Activated B cell treated with CpG ODN at 0.5 μM for 24 hours (primary cell): Measurements from ENCODE around the gene INTS4. TPM values are rescaled to one million over a fixed set of nuclear protein-coding genes. Genes with fewer than 3 reads are reported as not detected.
"Not testable (repeated sequence)": the region's sequence is repeated elsewhere in the genome, so short reads cannot be mapped to it uniquely, and the experiment has no call there.

Source experiments
- ATAC-seq: fragments of 200-7000 bp; cut with Tn5 transposase; one replicate; pipeline ENCODE4 v1.10.0; 2021; ENCODE audit warnings: low read depth, mild to moderate bottlenecking, moderate library complexity
- CTCF ChIA-PET: fragments of 350-600 bp; sonication (Branson Sonifier 250); formaldehyde crosslinking; loops from one replicate; lab custom pipeline; 2021; ENCODE audit warnings: antibody characterized with exemption; lab: Charles Lee
- POLR2A ChIA-PET: fragments of 350-600 bp; sonication (Branson Sonifier 250); formaldehyde crosslinking; loops from one replicate; lab custom pipeline; 2021; ENCODE audit warnings: antibody characterized with exemption; lab: Charles Lee
- DNase-seq: peaks from one replicate; pipeline ENCODE4 v3.0.0; 2022
- H3K27ac Mint-ChIP-seq: one replicate; pipeline ENCODE4 v1.8.0; 2020; ENCODE audit warnings: mixed read lengths
- H3K27me3 Mint-ChIP-seq: one replicate; pipeline ENCODE4 v1.8.0; 2021; ENCODE audit warnings: mixed read lengths
- H3K36me3 Mint-ChIP-seq: one replicate; pipeline ENCODE4 v1.8.0; 2021; ENCODE audit warnings: low read depth, mixed read lengths
- H3K4me1 Mint-ChIP-seq: one replicate; pipeline ENCODE4 v1.8.0; 2021; ENCODE audit warnings: mixed read lengths
- H3K4me3 Mint-ChIP-seq: one replicate; pipeline ENCODE4 v1.8.0; 2020; ENCODE audit warnings: mild to moderate bottlenecking, mixed read lengths
- H3K9me3 Mint-ChIP-seq: one replicate; pipeline ENCODE4 v1.8.0; 2020; ENCODE audit warnings: mixed read lengths
- intact Hi-C: fragments of 100-400 bp; cut with micrococcal nuclease; formaldehyde crosslinking; loops from one replicate; pipeline ENCODE4 v1.15.1; 2024
- total RNA-seq: library from RNA; stranded (reverse); gene quantifications from 2 replicates; pipeline ENCODE4 v1.2.3, GENCODE V29; 2022
- TF ChIP-seq, protein P1 (sequence below): fragments of 200-600 bp; IDR thresholded peaks from one replicate; pipeline ENCODE4 v1.8.0; 2022; ENCODE audit warnings: antibody characterized with exemption, mild to moderate bottlenecking

INTS4 gene
- total RNA-seq, 1 donor from 2014 or later, result 62.3 TPM

GRCh38 chr11:77873345-77873744 lies 121.1 kb downstream of the INTS4 start:
- ChIA-PET POLR2A (interaction anchor here (0.5 kb wide), 1 partner anchor 819 kb away, joined by 3 read pairs; no protein-coding TSS in a partner anchor), CTCF (no interaction called here)
- ATAC-seq (no peak), DNase-seq (no peak)
- peaks cover 57% of the 10 kb centered on the region for H3K36me3 Mint-ChIP-seq
- TF ChIP-seq, protein P1, sequence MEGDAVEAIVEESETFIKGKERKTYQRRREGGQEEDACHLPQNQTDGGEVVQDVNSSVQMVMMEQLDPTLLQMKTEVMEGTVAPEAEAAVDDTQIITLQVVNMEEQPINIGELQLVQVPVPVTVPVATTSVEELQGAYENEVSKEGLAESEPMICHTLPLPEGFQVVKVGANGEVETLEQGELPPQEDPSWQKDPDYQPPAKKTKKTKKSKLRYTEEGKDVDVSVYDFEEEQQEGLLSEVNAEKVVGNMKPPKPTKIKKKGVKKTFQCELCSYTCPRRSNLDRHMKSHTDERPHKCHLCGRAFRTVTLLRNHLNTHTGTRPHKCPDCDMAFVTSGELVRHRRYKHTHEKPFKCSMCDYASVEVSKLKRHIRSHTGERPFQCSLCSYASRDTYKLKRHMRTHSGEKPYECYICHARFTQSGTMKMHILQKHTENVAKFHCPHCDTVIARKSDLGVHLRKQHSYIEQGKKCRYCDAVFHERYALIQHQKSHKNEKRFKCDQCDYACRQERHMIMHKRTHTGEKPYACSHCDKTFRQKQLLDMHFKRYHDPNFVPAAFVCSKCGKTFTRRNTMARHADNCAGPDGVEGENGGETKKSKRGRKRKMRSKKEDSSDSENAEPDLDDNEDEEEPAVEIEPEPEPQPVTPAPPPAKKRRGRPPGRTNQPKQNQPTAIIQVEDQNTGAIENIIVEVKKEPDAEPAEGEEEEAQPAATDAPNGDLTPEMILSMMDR, result no peak
- intact Hi-C loops, result no loop called here
- no peaks in the 10 kb centered on the region for H3K27me3 Mint-ChIP-seq
- no peaks in the 10 kb centered on the region for H3K9me3 Mint-ChIP-seq
- H3K27ac Mint-ChIP-seq, result no peak overlapping the region
- H3K4me3 Mint-ChIP-seq, result no peak overlapping the region
- no peaks in the 10 kb centered on the region for H3K4me1 Mint-ChIP-seq

DNA sequence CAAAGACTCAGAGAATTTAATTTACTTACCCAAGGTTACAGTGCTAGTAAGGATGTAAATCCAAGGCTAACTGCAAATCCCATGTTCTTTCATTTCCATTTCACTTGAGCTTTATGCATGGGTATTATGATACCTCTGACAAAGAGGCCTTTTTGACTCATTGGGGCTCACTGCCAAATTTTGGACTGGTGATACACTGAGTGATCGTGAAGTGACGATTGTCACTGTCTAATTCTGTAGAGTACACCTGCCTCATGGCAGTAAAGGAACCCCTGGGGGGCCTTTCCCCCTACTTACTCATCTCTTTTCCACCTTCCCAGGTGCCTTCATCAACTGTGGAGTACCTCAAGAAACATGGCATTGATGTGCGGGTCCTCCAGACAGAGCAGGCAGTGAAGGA lies 122.6 kb downstream of the INTS4 start:
- TF ChIP-seq, protein P1, result no peak
- Mint-ChIP-seq H3K27me3 (no peaks in the 10 kb centered on the region), H3K9me3 (no peaks in the 10 kb centered on the region), H3K27ac (no peak overlapping the region), H3K4me1 (no peaks in the 10 kb centered on the region), H3K36me3 (peaks cover 51% of the 10 kb centered on the region), H3K4me3 (no peak overlapping the region)
- no peak for DNase-seq
- no peak for ATAC-seq
- intact Hi-C loops, result no loop called here
- ChIA-PET CTCF (no interaction called here), POLR2A (no interaction called here)

DNA sequence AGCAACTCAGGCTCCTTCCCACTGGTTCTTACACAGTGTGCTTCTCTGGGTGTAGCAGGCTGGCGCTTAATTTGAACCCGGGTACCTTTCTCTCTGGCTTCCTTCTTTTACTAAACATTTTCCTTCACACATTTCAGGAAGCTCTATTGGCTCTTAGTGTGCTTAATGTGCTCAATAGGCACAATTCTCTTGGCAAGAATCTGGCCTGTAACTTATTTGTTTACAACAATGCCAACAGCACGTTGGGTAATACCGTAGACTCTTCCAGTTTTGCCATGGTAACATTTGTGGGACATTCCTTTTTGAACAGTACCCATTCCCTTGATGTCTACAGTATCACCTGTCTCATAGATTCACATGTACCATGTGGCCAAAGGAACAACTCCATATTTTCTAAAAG lies 125.7 kb downstream of the INTS4 start:
- peaks cover 34% of the 10 kb centered on the region for H3K36me3 Mint-ChIP-seq
- TF ChIP-seq, protein P1, result no peak
- no peaks in the 10 kb centered on the region for H3K4me1 Mint-ChIP-seq
- ATAC-seq, result no peak
- intact Hi-C loops, result no loop called here
- no peak for DNase-seq
- no peak overlapping the region for H3K27ac Mint-ChIP-seq
- H3K4me3 Mint-ChIP-seq, result no peak overlapping the region
- H3K9me3 Mint-ChIP-seq, result no peaks in the 10 kb centered on the region
- ChIA-PET CTCF (no interaction called here), POLR2A (no interaction called here)
- no peaks in the 10 kb centered on the region for H3K27me3 Mint-ChIP-seq

- Mint-ChIP-seq H3K4me3 (no peak overlapping the region), H3K36me3 (peaks cover 29% of the 10 kb centered on the region), H3K27ac (no peak overlapping the region), H3K9me3 (no peaks in the 10 kb centered on the region), H3K27me3 (no peaks in the 10 kb centered on the region), H3K4me1 (no peaks in the 10 kb centered on the region)
- ChIA-PET CTCF (no interaction called here), POLR2A (no interaction called here)
- intact Hi-C loops, result no loop called here
- TF ChIP-seq, protein P1, result no peak
- DNase-seq, result no peak
- no peak for ATAC-seq
Observed at GRCh38 chr11:77866336-77866735, 128.1 kb downstream of the INTS4 start.

DNA sequence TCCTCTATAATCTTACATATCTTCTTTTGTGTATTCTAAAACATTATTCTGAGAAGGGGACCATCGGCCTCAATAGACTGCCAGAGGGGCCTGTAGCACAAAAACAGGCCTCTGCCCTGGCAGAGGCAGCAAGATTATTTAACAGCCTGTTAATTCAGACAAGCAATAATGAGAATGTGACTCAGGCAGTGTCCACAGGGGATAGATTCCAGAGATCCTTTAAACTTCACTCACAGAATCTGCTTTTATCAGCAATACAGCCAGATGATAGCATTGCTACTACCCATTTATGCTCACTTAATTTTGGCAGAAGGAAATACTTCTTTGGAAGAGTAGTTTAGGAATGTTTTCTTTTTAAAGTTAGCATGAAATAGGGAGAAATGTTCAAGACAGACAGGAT lies 128.7 kb downstream of the INTS4 start:
- intact Hi-C loops, result no loop called here
- no peak overlapping the region for H3K27ac Mint-ChIP-seq
- ATAC-seq (no peak), DNase-seq (no peak)
- ChIA-PET CTCF (no interaction called here), POLR2A (no interaction called here)
- no peak overlapping the region for H3K4me3 Mint-ChIP-seq
- H3K36me3 Mint-ChIP-seq, result peaks cover 28% of the 10 kb centered on the region
- no peaks in the 10 kb centered on the region for H3K27me3 Mint-ChIP-seq
- no peaks in the 10 kb centered on the region for H3K9me3 Mint-ChIP-seq
- TF ChIP-seq, protein P1, result no peak
- H3K4me1 Mint-ChIP-seq, result no peaks in the 10 kb centered on the region

GRCh38 chr11:77861444-77861843 lies 133.0 kb downstream of the INTS4 start:
- CTCF ChIA-PET, H3K4me3 Mint-ChIP-seq, ATAC-seq, H3K4me1 Mint-ChIP-seq, DNase-seq, H3K9me3 Mint-ChIP-seq, H3K27ac Mint-ChIP-seq, H3K27me3 Mint-ChIP-seq, intact Hi-C loops, POLR2A ChIA-PET: not testable (repeated sequence)
- peaks cover 18% of the 10 kb centered on the region for H3K36me3 Mint-ChIP-seq

DNA sequence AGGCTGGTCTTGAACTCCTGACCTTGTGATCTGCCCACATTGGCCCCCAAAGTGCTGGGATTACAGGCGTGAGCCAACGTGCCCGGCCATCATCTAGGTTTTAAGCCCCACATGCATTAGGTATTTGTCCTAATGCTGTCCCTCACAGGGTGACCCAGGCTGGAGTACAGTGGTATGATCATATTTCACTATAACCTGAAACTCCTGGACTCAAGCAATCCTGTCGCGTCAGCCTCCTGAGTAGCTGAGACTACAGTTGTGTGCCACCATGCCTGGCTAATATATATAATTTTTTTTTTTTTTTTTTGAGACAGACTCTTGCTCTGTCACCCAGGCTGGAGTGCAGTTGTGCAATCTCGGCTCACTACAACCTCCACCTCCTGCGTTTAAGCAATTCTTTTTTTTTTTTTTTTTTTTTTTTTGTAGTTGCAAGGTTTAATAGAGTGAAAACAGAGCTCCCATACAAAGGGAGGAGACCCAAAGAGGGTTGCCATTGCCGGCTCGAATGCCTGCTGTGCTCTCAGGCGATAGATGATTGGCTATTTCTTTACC lies 136.5 kb downstream of the INTS4 start:
- Mint-ChIP-seq H3K9me3 (peaks cover 17% of the 10 kb centered on the region), H3K36me3 (peaks cover 36% of the 10 kb centered on the region)
- intact Hi-C loops, H3K4me3 Mint-ChIP-seq, ATAC-seq, CTCF ChIA-PET, H3K27ac Mint-ChIP-seq, DNase-seq, H3K27me3 Mint-ChIP-seq, H3K4me1 Mint-ChIP-seq: not testable (repeated sequence)
- POLR2A ChIA-PET, result interaction anchor here (0.6 to 0.7 kb wide), 2 partner anchors 14 to 98 kb away, joined by 3 to 7 read pairs; no protein-coding TSS in a partner anchor
